HepG2 (cell line): Measurements from ENCODE around the gene MAPK8IP3.
"Not testable (repeated sequence)": the region's sequence is repeated elsewhere in the genome, so short reads cannot be mapped to it uniquely, and the experiment has no call there.

Experiments used
- BRD4 ChIP-seq: sonication (generic); formaldehyde crosslinking; IDR thresholded peaks from 2 replicates; pipeline ENCODE4 v1.4.0; 2020; ENCODE audit warnings: missing genetic modification reagents
- CBX2 ChIP-seq, 2 experiments: fragments of 200-600 bp in 1 of 2; sonication (generic); formaldehyde crosslinking in 1 of 2; IDR thresholded peaks; 2 replicates each; pipeline versions ENCODE4 v1.7.0 to v1.8.1; 2018 to 2022; ENCODE audit warnings: low read depth in 2 of 2, low read length in 1 of 2, mild to moderate bottlenecking in 1 of 2, missing genetic modification reagents in 1 of 2
- GATAD2A ChIP-seq: IDR thresholded peaks from 2 replicates; pipeline ENCODE4 v1.6.1; 2016
- PLSCR1 ChIP-seq: sonication (generic); formaldehyde crosslinking; IDR thresholded peaks from 2 replicates; pipeline ENCODE4 v1.5.0; 2020; ENCODE audit warnings: missing genetic modification reagents, mild to moderate bottlenecking, borderline replicate concordance
- TFE3 ChIP-seq: IDR thresholded peaks from 2 replicates; pipeline ENCODE4 v1.6.1; 2016
- ZNF253 ChIP-seq: sonication (generic); formaldehyde crosslinking; IDR thresholded peaks from 2 replicates; pipeline ENCODE4 v1.8.0; 2022; ENCODE audit warnings: mild to moderate bottlenecking, missing genetic modification reagents, borderline replicate concordance
- ZNF713 ChIP-seq: sonication (generic); formaldehyde crosslinking; IDR thresholded peaks from 2 replicates; pipeline ENCODE4 v1.4.0; 2020; ENCODE audit warnings: mild to moderate bottlenecking, missing genetic modification reagents
- TF ChIP-seq, protein P1 (sequence below): sonication (generic); formaldehyde crosslinking; IDR thresholded peaks from 2 replicates; pipeline ENCODE4 v1.9.0; 2022; ENCODE audit warnings: missing genetic modification reagents, mild to moderate bottlenecking, borderline replicate concordance

DNA sequence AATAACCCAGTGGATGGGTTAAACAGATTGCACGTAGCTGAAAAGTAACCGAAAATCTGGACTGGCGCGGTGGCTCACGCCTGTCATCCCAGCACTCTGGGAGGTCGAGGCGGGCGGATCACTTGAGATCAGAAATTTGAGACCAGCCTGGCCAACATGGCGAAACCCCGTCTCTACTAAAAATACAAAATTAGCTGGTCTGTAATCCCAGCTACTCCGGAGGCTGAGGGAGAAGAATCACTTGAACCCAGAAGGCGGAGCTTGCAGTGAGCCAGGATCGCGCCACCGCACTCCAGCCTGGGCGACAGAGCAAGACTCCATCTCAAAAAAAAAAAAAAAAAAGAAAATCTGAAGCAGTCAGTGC, 689 bp upstream of the MAPK8IP3 start:
- TF ChIP-seq PLSCR1 (CRISPR knock-in tag); CBX2 (IDR thresholded peaks at IDR 0.05; ENCODE audit: low read depth, low read length); CBX2 (CRISPR knock-in tag; IDR thresholded peaks at IDR 0.05; ENCODE audit: low read depth); ZNF713 (CRISPR knock-in tag); GATAD2A (CRISPR knock-in tag); TFE3 (CRISPR knock-in tag); BRD4 (CRISPR knock-in tag); ZNF253 (CRISPR knock-in tag): not testable (repeated sequence)
- TF ChIP-seq, protein P1, sequence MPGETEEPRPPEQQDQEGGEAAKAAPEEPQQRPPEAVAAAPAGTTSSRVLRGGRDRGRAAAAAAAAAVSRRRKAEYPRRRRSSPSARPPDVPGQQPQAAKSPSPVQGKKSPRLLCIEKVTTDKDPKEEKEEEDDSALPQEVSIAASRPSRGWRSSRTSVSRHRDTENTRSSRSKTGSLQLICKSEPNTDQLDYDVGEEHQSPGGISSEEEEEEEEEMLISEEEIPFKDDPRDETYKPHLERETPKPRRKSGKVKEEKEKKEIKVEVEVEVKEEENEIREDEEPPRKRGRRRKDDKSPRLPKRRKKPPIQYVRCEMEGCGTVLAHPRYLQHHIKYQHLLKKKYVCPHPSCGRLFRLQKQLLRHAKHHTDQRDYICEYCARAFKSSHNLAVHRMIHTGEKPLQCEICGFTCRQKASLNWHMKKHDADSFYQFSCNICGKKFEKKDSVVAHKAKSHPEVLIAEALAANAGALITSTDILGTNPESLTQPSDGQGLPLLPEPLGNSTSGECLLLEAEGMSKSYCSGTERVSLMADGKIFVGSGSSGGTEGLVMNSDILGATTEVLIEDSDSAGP, result not testable (repeated sequence)
